ENCODE measurements around the gene GATA3.

Gene GATA3

DNA sequence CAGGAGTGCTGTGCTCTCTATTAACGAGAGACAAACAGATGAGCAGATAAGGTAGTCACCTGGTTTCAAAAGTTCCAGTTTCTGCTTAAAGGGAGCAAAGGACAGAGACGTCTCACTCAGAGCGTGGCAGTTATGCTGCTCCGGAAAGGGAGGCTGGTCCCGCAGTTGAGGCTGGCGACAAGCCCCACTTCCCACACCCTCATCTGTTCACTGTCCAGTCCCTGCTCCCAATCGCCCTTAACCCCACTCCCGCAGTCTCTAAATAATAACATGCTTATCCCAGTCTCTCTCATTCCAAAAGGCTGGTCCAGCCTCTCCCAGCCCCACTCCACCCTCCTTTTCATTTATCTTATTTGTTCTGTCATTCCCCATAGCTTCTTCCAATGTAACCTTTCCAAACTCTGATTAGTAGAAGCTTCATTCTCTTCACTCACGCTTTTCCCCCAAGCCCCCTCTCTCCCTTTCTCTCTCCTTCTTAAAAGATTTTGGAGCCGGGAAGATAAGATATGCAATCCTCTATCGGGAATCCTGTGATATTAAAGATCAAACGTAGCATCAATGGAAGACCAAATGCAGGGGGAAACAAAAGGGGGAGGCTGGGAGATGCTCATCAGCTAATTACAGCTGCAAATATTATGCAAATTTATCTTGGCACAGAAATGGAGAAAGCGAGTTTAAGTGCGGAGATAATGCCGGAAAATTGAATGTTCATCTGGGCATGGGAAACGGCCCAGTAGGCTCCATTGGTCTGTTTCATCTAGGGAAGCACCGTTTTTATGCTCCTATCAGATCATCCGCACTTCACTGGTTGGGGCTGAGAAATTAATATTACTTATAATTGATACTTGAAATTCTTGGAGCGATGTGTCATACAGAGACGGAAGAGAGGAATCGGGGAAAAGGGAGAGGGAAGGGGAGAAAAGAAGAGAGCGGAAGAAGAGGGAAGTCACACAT, 16.3 kb upstream of the GATA3 start:
- in situ Hi-C loops (cut with MboI; ENCODE audit: low sequenced_read_pairs): no loop called here

DNA sequence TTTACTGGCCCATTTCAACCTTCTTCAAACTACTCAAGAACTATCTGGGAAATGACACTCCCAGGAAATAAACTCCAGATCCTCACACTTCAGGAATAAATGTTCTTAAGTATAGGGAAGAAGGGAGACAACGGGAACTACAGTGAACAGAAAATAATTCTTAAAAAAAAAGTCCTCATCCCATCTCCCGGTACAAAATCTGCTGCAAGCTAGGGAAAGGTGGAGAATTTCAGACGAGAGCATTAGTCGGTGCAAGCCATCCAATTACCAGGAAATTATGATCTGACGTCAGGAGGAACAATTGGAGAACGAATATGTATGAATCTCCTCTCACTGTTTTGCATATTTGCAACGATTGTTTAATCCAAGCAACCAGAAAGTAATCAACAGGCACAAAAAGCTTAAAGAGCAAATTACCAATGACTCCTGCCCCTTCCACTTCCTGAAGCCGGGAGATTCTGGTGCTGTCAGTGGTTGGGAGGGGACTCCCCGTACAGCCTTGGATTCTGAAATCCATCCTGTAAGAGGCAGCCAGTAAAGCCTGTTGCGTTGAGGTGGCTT, 15.1 kb upstream of the GATA3 start:
- in situ Hi-C loops (cut with MboI; ENCODE audit: low sequenced_read_pairs): no loop called here

DNA sequence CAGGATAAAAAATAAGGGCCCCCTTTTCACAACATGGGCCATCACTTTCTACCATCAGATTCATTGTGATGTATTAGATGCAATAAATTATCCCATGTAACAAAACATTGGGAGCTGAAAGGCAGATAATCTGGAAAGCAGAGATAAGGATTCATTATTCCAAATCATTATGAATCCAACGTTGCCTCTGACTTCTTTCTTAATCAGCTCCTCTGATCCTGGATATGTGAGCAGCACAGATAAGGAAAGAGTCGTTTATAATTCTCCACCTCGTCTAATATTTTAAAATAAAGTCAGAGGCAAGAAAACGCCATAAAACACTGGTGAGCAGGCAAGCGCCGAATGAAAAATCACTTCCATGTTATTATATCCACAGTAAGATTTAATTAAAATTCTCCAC, 13.8 kb upstream of the GATA3 start:
- in situ Hi-C loops (cut with MboI; ENCODE audit: low sequenced_read_pairs): no loop called here

DNA sequence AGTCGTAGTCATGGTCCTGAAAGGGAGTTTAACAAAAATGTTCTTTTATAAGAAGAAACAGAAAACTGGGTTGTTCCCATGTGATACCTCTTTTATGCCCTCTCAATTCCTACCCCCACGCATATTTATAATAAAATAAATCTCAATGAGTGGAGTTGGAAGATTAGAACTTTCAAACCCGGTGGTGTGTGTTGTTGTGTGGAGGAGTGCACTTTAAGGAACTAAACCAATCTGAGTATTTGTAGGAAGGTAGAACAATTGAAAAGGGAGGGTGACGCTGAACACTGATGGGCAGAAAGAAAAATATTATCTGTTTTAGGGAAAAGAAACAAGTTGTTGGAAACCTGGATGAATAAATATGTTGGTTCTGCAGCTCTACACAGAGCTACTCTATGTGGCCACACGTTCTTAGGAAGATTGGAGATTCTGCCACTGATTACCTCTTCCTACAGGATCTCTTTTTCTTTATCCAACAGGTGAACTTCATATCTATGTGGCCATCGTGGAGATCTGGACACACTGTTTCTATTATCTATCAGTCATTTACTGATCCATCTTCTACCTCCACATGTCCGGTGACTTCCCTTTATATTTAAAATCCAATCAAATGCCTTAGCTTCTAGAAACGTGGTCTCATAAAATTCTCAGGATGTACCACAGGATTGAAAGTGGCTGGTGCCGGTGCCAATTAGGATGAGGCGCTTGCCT, 13.1 kb upstream of the GATA3 start:
- in situ Hi-C loops (cut with MboI; ENCODE audit: low sequenced_read_pairs): no loop called here

DNA sequence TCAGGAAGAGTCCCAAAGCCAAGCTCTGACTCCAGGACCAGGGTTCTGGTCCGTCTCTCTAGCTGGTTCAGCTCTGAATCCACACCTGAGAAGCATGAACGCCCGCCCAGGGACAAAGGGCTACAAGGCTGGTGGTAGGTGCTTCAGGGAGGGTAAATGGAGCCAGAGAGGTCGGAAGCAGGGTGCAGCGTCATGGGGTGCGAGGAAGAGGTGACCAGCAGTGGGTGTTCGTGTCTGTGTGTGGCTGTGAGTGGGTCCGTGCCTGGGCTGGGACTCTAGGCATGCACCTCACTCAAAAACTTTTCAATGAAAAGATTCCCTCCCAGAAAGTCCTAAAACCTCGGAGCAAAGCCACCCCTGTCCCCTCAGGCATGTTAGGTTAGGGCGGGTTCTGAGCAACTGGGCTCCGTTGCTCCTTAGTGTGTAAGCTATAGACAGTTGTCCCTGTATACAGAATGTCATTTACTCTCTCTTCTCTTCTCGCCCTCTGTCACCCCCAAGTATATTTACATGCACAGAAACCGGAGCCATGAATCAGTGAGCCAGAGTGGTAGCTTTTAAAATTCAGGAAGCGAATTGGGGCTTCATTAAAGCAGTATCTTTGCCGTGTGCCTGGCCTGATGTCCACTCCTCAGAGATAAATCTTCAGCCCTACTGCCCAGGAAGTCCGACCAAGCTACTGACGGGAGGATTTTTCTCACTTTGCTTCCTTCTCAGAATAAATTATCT, 12.3 kb upstream of the GATA3 start:
- in situ Hi-C loops (cut with MboI; ENCODE audit: low sequenced_read_pairs): no loop called here

DNA sequence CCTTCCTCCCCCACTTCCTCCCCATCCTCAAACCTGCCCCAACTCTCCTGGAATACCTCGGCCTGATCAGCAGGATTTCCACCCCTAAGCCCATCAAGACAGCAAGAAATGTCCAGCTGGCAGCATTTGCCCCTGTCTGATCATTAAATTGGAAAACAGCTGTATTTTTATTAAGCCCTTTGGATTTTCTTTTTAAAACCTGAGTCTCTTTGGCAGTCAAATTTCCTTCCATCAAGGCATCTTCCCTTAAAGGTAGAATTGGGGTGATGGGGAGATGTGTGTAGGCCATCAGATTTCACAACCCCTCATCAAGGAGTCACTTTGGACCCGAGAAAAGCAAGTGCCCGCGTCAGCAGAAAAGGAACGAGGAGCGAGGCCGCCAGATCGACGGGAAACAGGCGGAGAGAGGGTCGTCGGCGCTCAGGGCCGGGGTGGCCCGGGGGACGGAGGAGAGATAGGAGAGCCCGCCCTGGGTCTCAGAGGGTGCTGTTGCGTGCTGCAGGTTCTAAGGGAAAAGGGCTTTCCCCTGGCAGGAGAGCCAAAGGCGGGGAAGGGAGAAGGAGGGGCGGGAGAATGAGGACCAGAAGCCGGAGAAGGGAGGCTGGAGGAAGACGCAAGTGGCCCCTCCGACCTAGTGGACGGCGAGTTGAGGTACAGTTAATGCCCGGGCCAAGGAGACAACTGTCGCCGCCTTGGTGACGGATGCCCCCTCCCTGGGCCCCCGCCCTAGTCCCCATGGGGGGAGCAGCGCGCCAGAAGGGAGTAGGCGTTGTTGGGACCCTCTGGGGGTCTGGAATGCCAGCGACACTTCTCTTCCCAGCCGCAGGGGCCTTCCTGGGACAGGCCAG, 11.5 kb upstream of the GATA3 start:
- in situ Hi-C loops (cut with MboI; ENCODE audit: low sequenced_read_pairs): no loop called here

DNA sequence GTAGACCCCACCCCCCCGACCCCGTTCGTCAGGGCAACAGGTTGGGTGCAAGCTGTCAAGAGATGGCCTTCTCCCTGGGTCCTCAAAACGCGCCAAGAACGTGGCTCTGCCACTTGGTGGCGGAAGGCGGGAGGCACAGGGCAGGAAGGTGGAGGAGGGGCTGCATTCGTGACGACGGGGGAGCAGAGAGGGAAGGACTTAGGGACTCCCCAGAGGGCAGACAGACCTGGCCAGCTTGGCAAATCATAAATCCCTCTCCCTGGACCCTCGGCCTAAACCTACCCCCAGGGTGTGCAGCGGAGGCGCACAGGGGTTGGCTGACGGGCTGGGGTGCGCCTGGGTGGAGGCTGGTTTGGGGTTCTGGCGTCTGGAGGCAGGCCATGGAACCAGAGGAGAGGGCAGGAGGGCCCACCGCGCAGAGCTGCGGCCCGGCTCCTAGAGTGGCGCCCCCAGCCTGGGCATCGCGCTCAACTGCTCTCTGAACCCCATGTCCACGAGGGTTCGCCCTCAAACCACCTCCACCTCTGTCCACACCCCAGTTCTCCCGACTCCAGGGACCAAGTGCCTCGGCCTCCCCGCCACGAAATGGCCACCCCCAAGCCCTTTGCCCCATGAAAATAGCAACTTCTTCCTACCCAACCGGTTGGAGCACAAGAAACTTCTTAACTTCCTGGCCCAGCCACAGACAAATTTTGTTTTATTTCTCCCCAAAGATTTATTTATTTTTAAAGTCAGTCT, 10.8 kb upstream of the GATA3 start:
- in situ Hi-C loops (cut with MboI; ENCODE audit: low sequenced_read_pairs): no loop called here

DNA sequence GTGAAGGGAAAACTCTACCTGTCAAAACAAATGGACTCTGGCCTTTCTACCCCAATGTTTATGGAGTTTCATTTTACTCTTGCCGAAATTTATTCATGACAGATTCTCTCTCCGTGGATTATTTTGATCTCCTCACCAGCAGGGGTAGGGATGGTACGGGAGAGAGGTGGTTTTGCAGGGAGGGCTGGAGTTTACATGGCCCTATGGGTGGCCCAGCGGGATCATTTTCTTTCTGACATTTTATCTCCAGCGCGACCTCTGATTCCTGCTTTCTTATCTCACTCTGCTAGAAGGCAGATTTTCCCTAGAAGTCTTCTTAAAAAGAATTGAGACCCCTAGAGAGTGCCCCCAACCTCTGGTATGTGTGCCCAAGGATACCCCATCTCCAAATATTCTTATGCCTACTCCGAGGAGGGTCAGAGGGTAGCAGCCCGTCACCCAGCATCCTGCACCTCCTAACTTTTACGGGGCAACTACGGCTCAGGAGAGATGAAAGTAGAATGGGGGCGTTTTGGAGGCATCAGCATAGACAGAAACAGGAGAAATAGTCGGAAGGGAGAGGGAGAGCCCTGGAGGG, 10.1 kb upstream of the GATA3 start:
- in situ Hi-C loops (cut with MboI; ENCODE audit: low sequenced_read_pairs): no loop called here

DNA sequence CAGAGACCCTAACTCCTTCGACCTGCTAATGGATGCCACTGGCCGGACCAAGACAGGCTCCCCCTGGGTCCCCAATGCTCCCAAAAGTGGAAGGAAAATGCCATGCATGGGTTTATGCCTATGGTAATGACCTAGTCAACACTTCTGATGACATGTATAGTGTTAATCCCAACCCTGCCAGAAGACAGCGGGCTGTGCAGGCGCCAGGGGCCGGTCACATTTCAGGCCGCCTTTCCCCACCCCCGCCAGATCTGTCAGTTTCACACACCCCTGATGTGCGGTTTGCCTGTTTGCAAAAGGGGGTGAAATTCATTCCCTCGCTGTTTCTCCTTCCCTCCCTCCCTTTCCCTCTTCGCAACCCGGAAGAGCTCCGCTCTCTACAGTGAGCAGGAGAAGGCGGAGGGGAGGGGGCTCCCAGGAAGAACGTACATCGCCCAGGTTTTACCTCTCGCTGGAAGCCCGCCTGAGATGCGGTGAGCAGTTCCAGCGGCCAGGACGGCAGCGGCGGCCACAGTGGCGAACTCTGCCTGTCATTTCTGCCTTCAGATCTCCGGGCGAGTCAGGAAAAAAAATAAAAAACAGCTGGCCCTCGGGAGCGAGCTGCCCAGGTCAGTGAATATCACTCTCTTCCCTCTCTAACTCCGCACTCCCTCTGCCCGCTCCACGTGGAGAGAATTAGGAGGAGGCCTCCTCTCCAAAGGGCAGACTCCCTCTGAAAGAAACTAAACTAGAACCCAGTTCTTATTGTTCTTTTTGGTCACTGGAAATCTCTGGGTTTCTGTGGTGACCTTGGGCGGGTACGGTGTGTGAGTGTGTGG, 9.4 kb upstream of the GATA3 start:
- in situ Hi-C loops (cut with MboI; ENCODE audit: low sequenced_read_pairs): no loop called here

DNA sequence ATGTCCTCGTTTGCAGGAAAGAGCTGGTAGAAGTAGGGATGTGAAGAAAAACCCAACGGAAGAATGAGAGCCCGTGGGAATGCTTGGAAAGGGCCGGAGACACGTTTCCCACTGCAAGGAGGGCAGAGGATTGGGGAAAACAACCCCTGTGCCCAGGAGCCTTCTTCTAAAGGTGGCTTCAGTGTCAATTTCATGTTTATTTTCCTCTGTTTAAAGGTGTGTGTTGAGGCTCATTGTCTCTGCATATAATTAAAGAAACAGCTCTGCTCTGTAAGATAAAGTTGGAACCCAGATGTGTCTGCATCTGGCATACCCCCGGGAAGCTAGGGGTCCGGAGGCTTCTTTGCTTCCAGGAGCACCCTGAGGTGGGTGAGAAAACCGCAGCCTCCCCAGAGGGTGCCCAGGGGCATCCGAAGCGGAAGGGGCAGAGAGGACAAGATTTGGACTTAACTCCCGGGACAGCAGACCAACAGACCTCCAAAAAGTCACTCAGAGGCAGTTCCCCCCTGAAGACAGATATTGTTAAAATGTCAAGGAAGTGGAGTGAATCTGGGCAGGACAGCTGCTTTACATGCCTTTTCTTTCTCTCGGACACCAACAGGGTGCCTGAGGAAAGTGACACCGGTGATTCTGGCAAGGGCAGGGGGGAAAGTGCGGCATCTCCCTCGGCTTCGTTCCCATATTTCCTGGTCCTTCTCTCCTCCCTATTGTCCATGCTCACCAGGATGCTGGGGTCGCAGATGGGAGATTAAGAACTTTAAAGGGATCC, 8.6 kb upstream of the GATA3 start:
- in situ Hi-C loops (cut with MboI; ENCODE audit: low sequenced_read_pairs): no loop called here

DNA sequence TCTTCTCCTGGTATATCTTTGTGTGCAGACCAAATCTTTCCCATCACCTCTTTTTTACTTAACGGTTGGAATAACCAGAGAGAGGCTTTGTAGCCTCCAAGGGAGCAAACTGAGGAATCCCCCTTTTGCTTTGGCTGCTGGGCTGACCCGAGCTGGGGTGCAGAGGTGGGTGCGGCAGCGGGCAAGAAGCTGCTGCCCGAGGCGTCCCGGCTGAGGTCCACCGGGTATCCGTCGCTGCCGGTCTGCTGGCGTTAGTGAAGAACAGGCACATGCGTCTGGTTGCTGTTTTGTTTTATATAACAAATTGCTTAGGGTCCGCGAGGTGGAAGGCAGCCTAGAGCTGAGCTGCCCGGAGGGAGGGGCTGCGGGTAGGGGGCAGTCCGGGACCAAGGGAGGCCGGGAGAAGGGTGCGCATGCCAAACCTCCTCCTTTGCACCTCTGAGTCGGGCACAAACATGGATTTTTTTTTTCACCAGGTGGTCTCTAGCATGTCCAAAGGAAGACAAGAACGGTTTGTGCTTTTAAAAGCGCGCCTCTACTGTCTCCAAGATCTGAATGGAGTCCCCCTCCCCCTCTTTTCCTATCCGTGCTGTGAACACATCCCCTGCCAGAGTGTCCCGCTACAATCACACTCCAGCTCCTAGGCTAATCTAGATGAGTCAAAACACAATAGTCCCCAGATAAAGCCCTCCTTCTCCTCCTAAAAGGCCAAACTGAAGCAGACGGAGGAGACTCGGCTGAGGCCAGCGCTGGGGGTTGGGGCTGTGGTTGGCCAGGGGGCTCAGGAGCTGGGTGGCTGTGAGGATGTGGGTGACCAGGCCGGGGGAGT, 6.8 kb upstream of the GATA3 start:
- in situ Hi-C loops (cut with MboI; ENCODE audit: low sequenced_read_pairs): no loop called here

DNA sequence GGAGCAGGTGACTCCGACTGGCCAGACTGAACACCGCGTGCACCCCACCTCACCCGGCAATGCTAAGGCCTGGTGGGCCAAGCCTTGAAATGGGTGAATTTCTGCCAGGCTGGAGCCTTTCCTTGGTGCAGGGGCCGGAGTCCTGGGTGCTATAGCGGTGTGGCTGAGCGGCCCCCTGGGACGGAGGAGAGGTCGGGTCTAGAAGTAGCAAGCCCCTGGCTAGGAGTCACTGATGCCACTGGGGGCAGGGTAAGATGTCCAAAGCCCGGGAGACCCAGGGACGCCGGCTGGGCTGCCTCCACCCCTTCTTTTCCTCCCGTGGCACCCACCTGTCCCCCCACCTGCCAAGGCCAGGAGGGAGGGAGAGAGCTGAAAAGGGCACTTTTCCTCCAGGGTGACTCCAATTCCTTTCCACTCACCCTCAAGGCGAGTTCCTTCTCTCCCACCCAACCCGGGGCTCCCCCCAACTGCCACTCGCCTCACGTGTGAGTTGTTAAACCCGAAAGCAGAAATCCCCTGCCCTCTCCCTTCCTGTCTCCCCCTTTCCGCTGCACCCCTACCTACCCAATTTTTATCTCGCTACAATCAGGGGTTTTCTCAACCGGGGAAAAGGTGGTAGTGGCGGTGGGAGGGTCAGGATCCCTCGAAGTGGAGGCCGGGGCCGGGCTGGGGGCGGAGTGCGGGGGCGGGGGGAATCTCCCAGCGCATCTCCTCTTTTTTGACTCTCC, 6.0 kb upstream of the GATA3 start:
- in situ Hi-C loops (cut with MboI; ENCODE audit: low sequenced_read_pairs): no loop called here

DNA sequence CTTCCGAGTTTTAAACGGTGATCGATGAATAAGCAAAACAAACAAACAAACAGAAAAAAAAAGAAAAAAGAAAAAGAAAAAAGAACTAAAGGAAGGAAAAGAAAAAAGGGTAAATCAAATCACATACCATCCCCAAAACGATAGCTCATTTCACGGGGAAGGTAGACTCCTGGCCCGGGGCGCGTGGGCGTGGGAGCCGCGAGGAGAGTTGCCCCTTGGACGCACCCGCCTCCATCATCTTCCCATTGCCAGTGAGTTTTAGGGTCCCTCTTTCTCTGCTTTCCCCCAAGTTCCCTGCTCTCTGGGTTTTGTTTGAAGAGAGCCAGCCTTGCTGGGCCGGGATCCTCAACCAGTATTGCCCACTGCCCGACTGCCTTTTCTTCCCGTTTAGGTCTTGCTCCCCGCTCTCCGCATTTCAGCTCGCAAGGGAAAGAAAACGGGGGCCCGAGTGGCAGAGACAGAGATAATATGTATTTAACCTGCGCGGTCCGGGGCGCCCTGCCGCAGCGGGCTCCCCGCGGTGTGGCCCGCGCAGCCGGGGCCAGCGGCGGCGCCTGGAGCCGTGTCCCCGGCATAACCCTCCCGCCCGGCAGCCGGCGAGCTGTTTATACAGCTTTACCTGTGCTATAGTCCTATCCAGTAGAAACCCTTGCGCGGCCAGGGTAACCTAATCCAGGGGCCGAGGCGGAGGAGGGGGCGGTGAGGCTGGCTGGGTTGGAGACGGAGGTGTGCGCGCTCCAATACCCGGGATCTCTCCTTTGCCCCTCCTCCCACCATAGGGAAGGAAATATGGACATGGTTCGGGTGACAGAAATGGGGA, 5.2 kb upstream of the GATA3 start:
- in situ Hi-C loops (cut with MboI; ENCODE audit: low sequenced_read_pairs): no loop called here

DNA sequence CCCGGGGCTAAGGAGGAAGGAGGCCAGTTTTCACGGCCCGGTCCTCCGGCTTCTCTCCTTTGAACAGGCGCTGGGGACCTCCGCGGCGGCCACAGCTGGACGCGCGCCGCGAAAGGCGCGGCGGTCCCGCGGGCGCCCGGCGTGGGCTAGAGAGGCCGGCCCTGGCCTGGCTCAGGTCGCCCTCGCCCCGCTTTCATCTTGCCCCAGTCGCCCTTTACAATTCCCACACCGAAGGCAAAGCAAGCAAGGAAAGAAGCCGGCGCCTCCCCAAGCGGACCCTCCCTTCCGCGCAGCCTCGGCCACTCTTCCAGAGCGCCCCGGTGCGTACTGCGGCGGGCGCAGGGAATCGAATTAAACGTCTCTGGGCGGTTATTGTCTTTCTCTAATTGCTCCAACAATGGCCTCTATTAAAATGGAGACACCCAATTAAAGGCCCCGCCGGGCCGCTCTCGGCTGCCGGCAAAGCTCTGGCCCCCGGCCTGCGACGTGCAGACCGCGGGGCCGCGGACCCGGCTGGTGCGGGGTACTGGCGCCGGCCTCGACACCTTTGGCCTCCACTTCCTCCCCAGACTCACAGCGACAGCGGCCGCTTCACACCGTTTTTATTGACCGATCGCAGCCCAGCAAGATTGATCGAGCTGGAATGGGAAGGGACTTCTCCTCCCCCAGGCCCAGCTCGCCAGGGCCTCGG, 4.5 kb upstream of the GATA3 start:
- in situ Hi-C loops (cut with MboI; ENCODE audit: low sequenced_read_pairs): no loop called here

All from HL-60/S4 treated with phorbol 12-myristate 13-acetate at 8.2 ng/mL for 4 days and 3 days (cell line).